ENCODE measurements around the gene FOXP1. TPM values are rescaled to one million over a fixed set of nuclear protein-coding genes. Genes with fewer than 3 reads are reported as not detected.

The FOXP1 gene
- polyA plus RNA-seq, 1 donor (not counting 4 experiments of a cell fraction or from before 2014, with no cell fraction given) = 14.6 TPM

- Histone ChIP-seq H3K9me1 (ENCODE audit: control insufficient read depth, extremely low read depth, insufficient read depth, low read length) (no peaks in the 10 kb centered on the region), H3K9ac (ENCODE audit: control insufficient read depth, extremely low read depth, insufficient read depth, low read length) (peak overlapping the region; percentile 77), H2AFZ (ENCODE audit: control insufficient read depth, low read length) (peak overlapping the region; percentile 88), H3K79me2 (ENCODE audit: control insufficient read depth, insufficient read depth, low read length) (peaks cover 6% of the 10 kb centered on the region), H3K27ac (ENCODE audit: control insufficient read depth, insufficient read depth, low read length) (peak overlapping the region; percentile 56), H3K4me1 (ENCODE audit: control insufficient read depth, extremely low read depth, insufficient read depth, low read length) (peaks cover 37% of the 10 kb centered on the region), H3K9me3 (ENCODE audit: control insufficient read depth, low read depth, low read length) (no peaks in the 10 kb centered on the region), H3K4me2 (ENCODE audit: control insufficient read depth, extremely low read depth, insufficient read depth, low read depth, low read length) (peak overlapping the region; percentile 90), H4K20me1 (ENCODE audit: control insufficient read depth, extremely low read depth, insufficient read depth, low read length) (no peaks in the 10 kb centered on the region), H3K36me3 (ENCODE audit: control insufficient read depth in 2 of 2, extremely low read depth in 1 of 2, insufficient read depth in 2 of 2, low read length in 2 of 2) (no peaks in the 10 kb centered on the region), H3K4me3 (ENCODE audit: control insufficient read depth in 2 of 3, extremely low read depth in 1 of 3, insufficient read depth in 2 of 3, low read depth in 1 of 3, low read length in 3 of 3) (peak overlapping the region; percentile 65 to 89 (median 73)), H3K27me3 (ENCODE audit: control insufficient read depth, extremely low read depth, insufficient read depth, low read length) (no peaks in the 10 kb centered on the region)
- dilution Hi-C loops (cut with MboI; ENCODE audit: extremely low pct_ligation_motif_present, low sequenced_read_pairs) = no loop called here
- no peak for TF ChIP-seq CTCF (optimal IDR thresholded peaks at IDR 0.05 in 1 of 3, IDR thresholded peaks at IDR 0.05 in 1 of 3, conservative IDR thresholded peaks at IDR 0.05 in 1 of 3; ENCODE audit: extremely low read depth in 1 of 3, insufficient read depth in 2 of 3, low read length in 3 of 3)
- TF ChIP-seq EZH2 (IDR thresholded peaks at IDR 0.05; ENCODE audit: low read length) = no peak
- FAIRE-seq (no peak), DNase-seq (ENCODE audit: low read depth, low spot score) (no peak)
These were observed 1.4 kb downstream of the FOXP1 start for GRCh38 chr3:71582036-71582611.

GRCh38 chr3:71581457-71582035 is 2.0 kb downstream of the FOXP1 start:
- H3K4me1 ChIP-seq (ENCODE audit: control insufficient read depth, extremely low read depth, insufficient read depth, low read length) = peaks cover 37% of the 10 kb centered on the region
- TF ChIP-seq EZH2 (IDR thresholded peaks at IDR 0.05; ENCODE audit: low read length) (no peak), CTCF (optimal IDR thresholded peaks at IDR 0.05 in 1 of 3, IDR thresholded peaks at IDR 0.05 in 1 of 3, conservative IDR thresholded peaks at IDR 0.05 in 1 of 3; ENCODE audit: extremely low read depth in 1 of 3, insufficient read depth in 2 of 3, low read length in 3 of 3) (no peak)
- peak overlapping the region; percentile 88 for H2AFZ ChIP-seq (ENCODE audit: control insufficient read depth, low read length)
- DNase-seq (ENCODE audit: low read depth, low spot score) (no peak), FAIRE-seq (no peak)
- H3K9ac ChIP-seq (ENCODE audit: control insufficient read depth, extremely low read depth, insufficient read depth, low read length) = peak overlapping the region; percentile 77
- no peaks in the 10 kb centered on the region for H3K9me1 ChIP-seq (ENCODE audit: control insufficient read depth, extremely low read depth, insufficient read depth, low read length)
- peak overlapping the region; percentile 17 for H3K27ac ChIP-seq (ENCODE audit: control insufficient read depth, insufficient read depth, low read length)
- dilution Hi-C loops (cut with MboI; ENCODE audit: extremely low pct_ligation_motif_present, low sequenced_read_pairs) = no loop called here
- no peaks in the 10 kb centered on the region for H3K9me3 ChIP-seq (ENCODE audit: control insufficient read depth, low read depth, low read length)
- H4K20me1 ChIP-seq (ENCODE audit: control insufficient read depth, extremely low read depth, insufficient read depth, low read length) = no peaks in the 10 kb centered on the region
- H3K36me3 ChIP-seq (ENCODE audit: control insufficient read depth in 2 of 2, extremely low read depth in 1 of 2, insufficient read depth in 2 of 2, low read length in 2 of 2) = no peaks in the 10 kb centered on the region
- H3K27me3 ChIP-seq (ENCODE audit: control insufficient read depth, extremely low read depth, insufficient read depth, low read length) = no peaks in the 10 kb centered on the region
- peaks cover 6% of the 10 kb centered on the region for H3K79me2 ChIP-seq (ENCODE audit: control insufficient read depth, insufficient read depth, low read length)
- H3K4me3 ChIP-seq (ENCODE audit: control insufficient read depth in 2 of 3, extremely low read depth in 1 of 3, insufficient read depth in 2 of 3, low read depth in 1 of 3, low read length in 3 of 3) = peak overlapping the region; percentile 65 to 89 (median 73)
- H3K4me2 ChIP-seq (ENCODE audit: control insufficient read depth, extremely low read depth, insufficient read depth, low read depth, low read length) = peak overlapping the region; percentile 90

All from keratinocyte (primary cell).